Measurements from ENCODE around the gene S100A13. TPM values are rescaled to one million over a fixed set of nuclear protein-coding genes. Genes with fewer than 3 reads are reported as not detected.
"Not testable (repeated sequence)": the region's sequence is repeated elsewhere in the genome, so short reads cannot be mapped to it uniquely, and the experiment has no call there.

Gene S100A13
- total RNA-seq, 1 donor from 2014 or later = 172 TPM

- Histone ChIP-seq H4K20me1 (ENCODE audit: insufficient read depth, low read length) (no peaks in the 10 kb centered on the region), H3K4me3 (ENCODE audit: insufficient read depth, low read depth, low read length) (no peak overlapping the region), H3K9ac (ENCODE audit: low read length) (no peak overlapping the region), H3K79me2 (ENCODE audit: insufficient read depth, low read length) (no peaks in the 10 kb centered on the region), H3K9me3 (ENCODE audit: insufficient read depth, low read depth, low read length) (no peaks in the 10 kb centered on the region), H3K36me3 (ENCODE audit: insufficient read depth, low read length) (no peaks in the 10 kb centered on the region), H2AFZ (ENCODE audit: low read depth, low read length) (no peak overlapping the region), H3K27me3 (ENCODE audit: insufficient read depth, low read length) (no peaks in the 10 kb centered on the region), H3K4me2 (ENCODE audit: low read length) (no peak overlapping the region), H3K27ac (ENCODE audit: low read depth, low read length) (no peak overlapping the region), H3K4me1 (ENCODE audit: insufficient read depth, low read length) (peaks cover 7% of the 10 kb centered on the region)
- Mint-ChIP-seq H3K4me1 (ENCODE audit: low read depth, unreplicated experiment) (peaks cover 3% of the 10 kb centered on the region), H3K27me3 (ENCODE audit: low read depth, unreplicated experiment) (no peaks in the 10 kb centered on the region), H3K9me3 (ENCODE audit: unreplicated experiment) (no peaks in the 10 kb centered on the region), H3K4me3 (ENCODE audit: unreplicated experiment) (no peak overlapping the region), H3K27ac (ENCODE audit: unreplicated experiment) (no peak overlapping the region), H3K36me3 (ENCODE audit: low read depth, unreplicated experiment) (no peaks in the 10 kb centered on the region)
- no peak for FAIRE-seq
- no peak for TF ChIP-seq CTCF (IDR thresholded peaks at IDR 0.05; ENCODE audit: insufficient read depth, low read depth, low read length)
- TF ChIP-seq EZH2 (IDR thresholded peaks at IDR 0.05; ENCODE audit: insufficient read depth, low read length) = no peak
- peak; percentile 41 for DNase-seq (ENCODE audit: low read depth)
Observed at GRCh38 chr1:153583976-153584375, 43.3 kb downstream of the S100A13 start.

GRCh38 chr1:153583514-153583913 lies 43.8 kb downstream of the S100A13 start:
- H3K9me3 Mint-ChIP-seq (ENCODE audit: unreplicated experiment); H3K36me3 Mint-ChIP-seq (ENCODE audit: low read depth, unreplicated experiment); H4K20me1 ChIP-seq (ENCODE audit: insufficient read depth, low read length); FAIRE-seq; H3K36me3 ChIP-seq (ENCODE audit: insufficient read depth, low read length); H3K27ac ChIP-seq (ENCODE audit: low read depth, low read length); H3K4me3 ChIP-seq (ENCODE audit: insufficient read depth, low read depth, low read length); H3K9ac ChIP-seq (ENCODE audit: low read length); H3K4me1 Mint-ChIP-seq (ENCODE audit: low read depth, unreplicated experiment); H3K4me3 Mint-ChIP-seq (ENCODE audit: unreplicated experiment); H2AFZ ChIP-seq (ENCODE audit: low read depth, low read length); H3K79me2 ChIP-seq (ENCODE audit: insufficient read depth, low read length); H3K27me3 Mint-ChIP-seq (ENCODE audit: low read depth, unreplicated experiment); H3K4me1 ChIP-seq (ENCODE audit: insufficient read depth, low read length); H3K27ac Mint-ChIP-seq (ENCODE audit: unreplicated experiment); H3K9me3 ChIP-seq (ENCODE audit: insufficient read depth, low read depth, low read length); DNase-seq (ENCODE audit: low read depth); H3K4me2 ChIP-seq (ENCODE audit: low read length); H3K27me3 ChIP-seq (ENCODE audit: insufficient read depth, low read length): not testable (repeated sequence)

GRCh38 chr1:153582836-153583235 lies 44.5 kb downstream of the S100A13 start:
- H3K4me2 ChIP-seq (ENCODE audit: low read length); DNase-seq (ENCODE audit: low read depth); H3K9ac ChIP-seq (ENCODE audit: low read length); H3K4me3 ChIP-seq (ENCODE audit: insufficient read depth, low read depth, low read length); H3K9me3 ChIP-seq (ENCODE audit: insufficient read depth, low read depth, low read length); H3K4me3 Mint-ChIP-seq (ENCODE audit: unreplicated experiment); H3K27ac ChIP-seq (ENCODE audit: low read depth, low read length); H3K9me3 Mint-ChIP-seq (ENCODE audit: unreplicated experiment); H3K27me3 ChIP-seq (ENCODE audit: insufficient read depth, low read length); H3K27me3 Mint-ChIP-seq (ENCODE audit: low read depth, unreplicated experiment); FAIRE-seq; H2AFZ ChIP-seq (ENCODE audit: low read depth, low read length); H3K79me2 ChIP-seq (ENCODE audit: insufficient read depth, low read length); H3K27ac Mint-ChIP-seq (ENCODE audit: unreplicated experiment); H3K36me3 ChIP-seq (ENCODE audit: insufficient read depth, low read length); H4K20me1 ChIP-seq (ENCODE audit: insufficient read depth, low read length); H3K36me3 Mint-ChIP-seq (ENCODE audit: low read depth, unreplicated experiment); H3K4me1 ChIP-seq (ENCODE audit: insufficient read depth, low read length): not testable (repeated sequence)
- peaks cover 14% of the 10 kb centered on the region for H3K4me1 Mint-ChIP-seq (ENCODE audit: low read depth, unreplicated experiment)

- FAIRE-seq (no peak), DNase-seq (ENCODE audit: low read depth) (no peak)
- Histone ChIP-seq H3K4me1 (ENCODE audit: insufficient read depth, low read length) (peaks cover 2% of the 10 kb centered on the region), H3K9ac (ENCODE audit: low read length) (no peak overlapping the region), H3K9me3 (ENCODE audit: insufficient read depth, low read depth, low read length) (no peaks in the 10 kb centered on the region), H3K79me2 (ENCODE audit: insufficient read depth, low read length) (no peaks in the 10 kb centered on the region), H3K4me3 (ENCODE audit: insufficient read depth, low read depth, low read length) (no peak overlapping the region), H3K27me3 (ENCODE audit: insufficient read depth, low read length) (no peaks in the 10 kb centered on the region), H3K4me2 (ENCODE audit: low read length) (peak overlapping the region; percentile 9), H2AFZ (ENCODE audit: low read depth, low read length) (no peak overlapping the region), H3K36me3 (ENCODE audit: insufficient read depth, low read length) (no peaks in the 10 kb centered on the region), H4K20me1 (ENCODE audit: insufficient read depth, low read length) (no peaks in the 10 kb centered on the region), H3K27ac (ENCODE audit: low read depth, low read length) (no peak overlapping the region)
- peaks cover 14% of the 10 kb centered on the region for H3K4me1 Mint-ChIP-seq (ENCODE audit: low read depth, unreplicated experiment)
- H3K27me3 Mint-ChIP-seq (ENCODE audit: low read depth, unreplicated experiment) = no peaks in the 10 kb centered on the region
- no peak for TF ChIP-seq CTCF (IDR thresholded peaks at IDR 0.05; ENCODE audit: insufficient read depth, low read depth, low read length)
- peak overlapping the region; percentile 78 for H3K27ac Mint-ChIP-seq (ENCODE audit: unreplicated experiment)
- no peak overlapping the region for H3K4me3 Mint-ChIP-seq (ENCODE audit: unreplicated experiment)
- no peaks in the 10 kb centered on the region for H3K36me3 Mint-ChIP-seq (ENCODE audit: low read depth, unreplicated experiment)
- H3K9me3 Mint-ChIP-seq (ENCODE audit: unreplicated experiment) = peaks cover under 1% of the 10 kb centered on the region
Observed at GRCh38 chr1:153578936-153579335, 48.4 kb downstream of the S100A13 start.

All from astrocyte (in vitro differentiated cells and primary cell).